ENCODE measurements around the gene COL15A1. TPM values are rescaled to one million over a fixed set of nuclear protein-coding genes. Genes with fewer than 3 reads are reported as not detected.

COL15A1 gene
- total RNA-seq, 1 donor from 2014 or later, result 0.07 TPM

DNA sequence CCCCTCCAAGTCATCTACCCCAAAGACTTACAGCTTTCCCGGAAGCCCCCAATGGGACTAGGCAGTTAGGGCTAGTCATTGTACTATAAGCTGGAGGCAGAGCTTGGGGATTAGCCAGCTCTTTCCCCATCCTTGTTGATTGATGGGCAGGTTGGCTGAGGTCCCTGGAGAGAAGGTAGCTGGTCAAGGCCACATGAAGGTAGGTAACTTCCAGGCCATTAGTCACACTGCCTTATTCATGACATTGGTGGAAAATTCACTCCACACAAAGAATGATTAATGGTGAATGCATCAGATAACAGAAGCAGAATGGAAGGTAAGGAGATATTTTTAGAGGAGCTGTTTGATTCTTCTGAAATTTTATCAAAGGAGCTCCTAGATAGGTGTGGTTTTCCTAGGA lies 111.7 kb downstream of the COL15A1 start:
- no peak overlapping the region for H3K27ac Mint-ChIP-seq
- DNase-seq (no peak), ATAC-seq (ENCODE audit: low read depth) (no peak)
- no peaks in the 10 kb centered on the region for H3K27me3 Mint-ChIP-seq
- intact Hi-C loops (cut with micrococcal nuclease), result loop anchor here (5.0 kb wide), 1 partner anchor 127 kb away; no protein-coding TSS in a partner anchor
- no peak overlapping the region for H3K4me3 Mint-ChIP-seq
- no peaks in the 10 kb centered on the region for H3K36me3 Mint-ChIP-seq (ENCODE audit: low read depth)
- peaks cover 72% of the 10 kb centered on the region for H3K4me1 Mint-ChIP-seq
- ChIA-PET POLR2A (no interaction called here), CTCF (interaction anchor here (0.8 to 1.2 kb wide), 3 partner anchors 56 to 769 kb away, joined by 3 read pairs; no protein-coding TSS in a partner anchor)
- H3K9me3 Mint-ChIP-seq, result no peaks in the 10 kb centered on the region
- TF ChIP-seq, protein P1, sequence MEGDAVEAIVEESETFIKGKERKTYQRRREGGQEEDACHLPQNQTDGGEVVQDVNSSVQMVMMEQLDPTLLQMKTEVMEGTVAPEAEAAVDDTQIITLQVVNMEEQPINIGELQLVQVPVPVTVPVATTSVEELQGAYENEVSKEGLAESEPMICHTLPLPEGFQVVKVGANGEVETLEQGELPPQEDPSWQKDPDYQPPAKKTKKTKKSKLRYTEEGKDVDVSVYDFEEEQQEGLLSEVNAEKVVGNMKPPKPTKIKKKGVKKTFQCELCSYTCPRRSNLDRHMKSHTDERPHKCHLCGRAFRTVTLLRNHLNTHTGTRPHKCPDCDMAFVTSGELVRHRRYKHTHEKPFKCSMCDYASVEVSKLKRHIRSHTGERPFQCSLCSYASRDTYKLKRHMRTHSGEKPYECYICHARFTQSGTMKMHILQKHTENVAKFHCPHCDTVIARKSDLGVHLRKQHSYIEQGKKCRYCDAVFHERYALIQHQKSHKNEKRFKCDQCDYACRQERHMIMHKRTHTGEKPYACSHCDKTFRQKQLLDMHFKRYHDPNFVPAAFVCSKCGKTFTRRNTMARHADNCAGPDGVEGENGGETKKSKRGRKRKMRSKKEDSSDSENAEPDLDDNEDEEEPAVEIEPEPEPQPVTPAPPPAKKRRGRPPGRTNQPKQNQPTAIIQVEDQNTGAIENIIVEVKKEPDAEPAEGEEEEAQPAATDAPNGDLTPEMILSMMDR (IDR thresholded peaks at IDR 0.05), result no peak

DNA sequence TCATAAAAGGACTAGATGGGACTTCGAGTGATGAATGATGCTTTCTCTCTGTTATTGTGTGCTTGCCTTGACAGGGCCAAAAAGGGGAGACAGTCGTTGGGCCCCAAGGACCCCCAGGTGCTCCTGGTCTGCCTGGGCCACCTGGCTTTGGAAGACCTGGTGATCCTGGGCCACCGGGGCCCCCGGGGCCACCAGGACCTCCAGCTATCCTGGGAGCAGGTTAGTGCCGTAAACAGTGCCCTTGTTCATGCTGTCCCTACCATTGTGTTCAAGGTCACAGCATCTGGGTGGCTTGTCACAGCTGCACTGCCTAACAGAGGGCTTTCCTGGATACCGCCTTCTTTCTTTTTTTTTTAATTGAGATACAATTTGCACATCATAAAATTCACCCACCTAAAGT lies 112.5 kb downstream of the COL15A1 start:
- Mint-ChIP-seq H3K9me3 (no peaks in the 10 kb centered on the region), H3K36me3 (ENCODE audit: low read depth) (no peaks in the 10 kb centered on the region), H3K4me3 (no peak overlapping the region), H3K4me1 (peaks cover 79% of the 10 kb centered on the region), H3K27me3 (no peaks in the 10 kb centered on the region), H3K27ac (no peak overlapping the region)
- intact Hi-C loops (cut with micrococcal nuclease), result loop anchor here (5.0 kb wide), 1 partner anchor 126 kb away; no protein-coding TSS in a partner anchor
- TF ChIP-seq, protein P1 (IDR thresholded peaks at IDR 0.05), result no peak
- POLR2A ChIA-PET, result no interaction called here
- DNase-seq (no peak), ATAC-seq (ENCODE audit: low read depth) (no peak)
- CTCF ChIA-PET, result interaction anchor here (1.2 kb wide), 2 partner anchors 57 to 769 kb away, joined by 3 read pairs; no protein-coding TSS in a partner anchor

DNA sequence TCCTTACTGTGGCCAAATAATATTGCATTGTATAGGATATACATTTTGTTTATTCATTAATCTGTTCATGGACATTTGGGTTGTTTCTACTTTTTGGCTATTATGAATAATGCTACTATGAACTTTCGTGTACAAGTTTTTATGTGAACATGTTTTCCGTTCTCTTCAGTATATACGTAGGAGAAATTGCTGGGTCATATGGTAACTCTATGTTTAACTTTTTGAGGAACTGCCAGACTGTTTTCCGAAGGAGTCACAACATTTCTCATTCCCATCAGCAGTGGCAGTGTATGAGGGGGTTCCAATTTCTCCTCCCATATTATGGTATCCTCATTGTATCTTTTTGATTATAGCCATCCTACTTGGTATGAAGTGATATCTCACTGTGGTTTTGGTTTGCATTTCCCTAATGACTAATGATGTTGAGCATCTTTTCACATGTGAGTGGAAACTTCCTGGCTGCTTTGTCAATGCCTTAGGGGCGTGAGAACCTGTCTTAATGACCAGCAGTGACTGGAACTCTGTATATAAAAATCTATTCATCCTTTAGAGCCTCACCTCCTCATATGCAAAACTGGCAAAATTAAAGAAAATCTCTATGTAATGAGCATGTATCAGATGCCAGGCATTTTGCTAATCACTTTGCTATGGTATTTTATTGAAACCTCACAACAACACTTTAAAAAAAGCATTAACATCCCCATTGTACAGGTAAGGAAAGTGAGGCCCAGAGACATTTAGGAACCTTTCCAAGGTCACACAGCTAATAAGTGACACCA lies 113.4 kb downstream of the COL15A1 start:
- Mint-ChIP-seq H3K9me3 (no peaks in the 10 kb centered on the region), H3K27me3 (no peaks in the 10 kb centered on the region), H3K4me3 (peak overlapping the region; percentile 24), H3K27ac (peak overlapping the region; percentile 94), H3K4me1 (peaks cover 80% of the 10 kb centered on the region), H3K36me3 (ENCODE audit: low read depth) (no peaks in the 10 kb centered on the region)
- ChIA-PET CTCF (interaction anchor here (1.5 to 2.9 kb wide), 3 partner anchors 56 to 83 kb away, joined by 6 to 22 read pairs (median 6); no protein-coding TSS in a partner anchor), POLR2A (interaction anchor here (0.9 to 3.2 kb wide), 10 partner anchors 9 to 85 kb away, joined by 3 to 54 read pairs (median 5); partner anchors contain the start of gene TGFBR1)
- peak; percentile 26 for ATAC-seq (ENCODE audit: low read depth)
- DNase-seq, result no peak
- intact Hi-C loops (cut with micrococcal nuclease), result loop anchor here (1.0 to 5.0 kb wide), 2 partner anchors 18 to 125 kb away; no protein-coding TSS in a partner anchor
- TF ChIP-seq, protein P1 (IDR thresholded peaks at IDR 0.05), result no peak

- Mint-ChIP-seq H3K4me1 (peaks cover 73% of the 10 kb centered on the region), H3K9me3 (no peaks in the 10 kb centered on the region), H3K27me3 (no peaks in the 10 kb centered on the region), H3K4me3 (peak overlapping the region; percentile 70), H3K27ac (peak overlapping the region; percentile 94), H3K36me3 (ENCODE audit: low read depth) (no peaks in the 10 kb centered on the region)
- peak; percentile 51 for ATAC-seq (ENCODE audit: low read depth)
- peak; percentile 36 for DNase-seq
- intact Hi-C loops (cut with micrococcal nuclease), result loop anchor here (1.0 to 5.0 kb wide), 4 partner anchors 19 to 124 kb away; no protein-coding TSS in a partner anchor
- POLR2A ChIA-PET, result interaction anchor here (0.6 to 3.2 kb wide), 16 partner anchors 8 to 124 kb away, joined by 3 to 54 read pairs (median 5); partner anchors contain the start of gene TGFBR1
- CTCF ChIA-PET, result interaction anchor here (0.8 to 2.9 kb wide), 5 partner anchors 46 to 83 kb away, joined by 3 to 22 read pairs (median 6); partner anchors contain the start of gene TGFBR1
- TF ChIP-seq, protein P1 (IDR thresholded peaks at IDR 0.05), result no peak
Measured at GRCh38 chr9:99057665-99058625, 114.2 kb downstream of the COL15A1 start.

All from activated B cell treated with CpG ODN at 0.5 μM for 24 hours (primary cell).